ENCODE results near the gene UBE2O.

GRCh38 chr17:76371656-76372628 lies 81.0 kb downstream of the UBE2O start:
- TF ChIP-seq NFATC4 (CRISPR knock-in tag; IDR thresholded peaks at IDR 0.05), result no peak
- no peak for TF ChIP-seq ZNF138 (CRISPR knock-in tag; conservative IDR thresholded peaks at IDR 0.05)
- no peak for TF ChIP-seq NR3C1 (CRISPR knock-in tag; conservative IDR thresholded peaks at IDR 0.05; ENCODE audit: low read depth)
- TF ChIP-seq TP53 (CRISPR knock-in tag; IDR thresholded peaks at IDR 0.05), result no peak
